T-helper 17 cell (primary cell): Measurements from ENCODE around the gene CCDC112. TPM values are rescaled to one million over a fixed set of nuclear protein-coding genes. Genes with fewer than 3 reads are reported as not detected.

Experiments used
- ATAC-seq: fragments of 150-1000 bp; cut with Tn5 transposase; 2 replicates; pipeline ENCODE4 v1.10.0; 2021; ENCODE audit warnings: mild to moderate bottlenecking, moderate library complexity
- DNase-seq, 3 donors: peaks; one replicate each; pipeline versions ENCODE4 v3.0.0 to v3.0.0-alpha.2; 2020 to 2021
- H3K9me3 ChIP-seq: one replicate; pipeline ENCODE4 v1.7.0; 2013; ENCODE audit warnings: low read length, mild to moderate bottlenecking; ENCODE audit not compliant: control insufficient read depth, poor library complexity, severe bottlenecking
- H3K27ac Mint-ChIP-seq: one replicate; pipeline ENCODE4 v1.8.0; 2022; ENCODE audit warnings: mild to moderate bottlenecking, moderate library complexity, mixed read lengths
- H3K27me3 Mint-ChIP-seq: one replicate; pipeline ENCODE4 v1.8.0; 2022; ENCODE audit warnings: mixed read lengths
- H3K36me3 Mint-ChIP-seq: one replicate; pipeline ENCODE4 v1.8.0; 2022; ENCODE audit warnings: low read depth, mixed read lengths
- H3K4me1 Mint-ChIP-seq: one replicate; pipeline ENCODE4 v1.8.0; 2022; ENCODE audit warnings: mild to moderate bottlenecking, mixed read lengths
- H3K4me3 Mint-ChIP-seq: one replicate; pipeline ENCODE4 v1.8.0; 2022; ENCODE audit warnings: mild to moderate bottlenecking, moderate library complexity, mixed read lengths
- total RNA-seq, 4 donors: library from RNA in 2 of 4; stranded (reverse) in 2 of 4; gene quantifications; one replicate each; pipeline ENCODE4 v1.2.3 and lab custom pipeline; 2022 to 2026

Gene CCDC112
- total RNA-seq, 2 donors from 2014 or later: 2.8 to 3.5 TPM

- no peaks in the 10 kb centered on the region for H3K9me3 ChIP-seq
- Mint-ChIP-seq H3K27me3 (no peaks in the 10 kb centered on the region), H3K27ac (no peak overlapping the region), H3K36me3 (peaks cover 11% of the 10 kb centered on the region), H3K4me1 (peaks cover 9% of the 10 kb centered on the region), H3K4me3 (no peak overlapping the region)
- DNase-seq: no peak
- ATAC-seq: no peak
Observed at GRCh38 chr5:115237066-115237465, 59.4 kb downstream of the CCDC112 start.

GRCh38 chr5:115236599-115236998, 59.9 kb downstream of the CCDC112 start:
- Mint-ChIP-seq H3K36me3 (peaks cover 11% of the 10 kb centered on the region), H3K27me3 (no peaks in the 10 kb centered on the region), H3K27ac (no peak overlapping the region), H3K4me1 (peaks cover 9% of the 10 kb centered on the region), H3K4me3 (no peak overlapping the region)
- ATAC-seq (no peak), DNase-seq (no peak)
- no peaks in the 10 kb centered on the region for H3K9me3 ChIP-seq

GRCh38 chr5:115231598-115231997, 64.9 kb downstream of the CCDC112 start:
- Mint-ChIP-seq H3K4me1 (peaks cover 26% of the 10 kb centered on the region), H3K27me3 (no peaks in the 10 kb centered on the region), H3K27ac (no peak overlapping the region), H3K36me3 (peaks cover 19% of the 10 kb centered on the region), H3K4me3 (no peak overlapping the region)
- ATAC-seq: no peak
- DNase-seq: no peak
- no peaks in the 10 kb centered on the region for H3K9me3 ChIP-seq

GRCh38 chr5:115229606-115230005, 66.8 kb downstream of the CCDC112 start:
- ATAC-seq (no peak), DNase-seq (no peak)
- Mint-ChIP-seq H3K27me3 (no peaks in the 10 kb centered on the region), H3K4me1 (peaks cover 24% of the 10 kb centered on the region), H3K36me3 (peaks cover 20% of the 10 kb centered on the region), H3K27ac (no peak overlapping the region), H3K4me3 (no peak overlapping the region)
- no peaks in the 10 kb centered on the region for H3K9me3 ChIP-seq

- Mint-ChIP-seq H3K36me3 (peaks cover 21% of the 10 kb centered on the region), H3K27me3 (no peaks in the 10 kb centered on the region), H3K4me3 (no peak overlapping the region), H3K4me1 (peaks cover 20% of the 10 kb centered on the region), H3K27ac (no peak overlapping the region)
- no peaks in the 10 kb centered on the region for H3K9me3 ChIP-seq
- ATAC-seq (no peak), DNase-seq (no peak)
Observed at GRCh38 chr5:115227281-115227680, 69.2 kb downstream of the CCDC112 start.

Other genes with a start within 250 kb of the CCDC112 start
- gene TRIM36, start 126.7 kb downstream of the CCDC112 start, total RNA-seq: under 1 TPM in 1 of 2 donors, not detected in 1; 0.40 TPM
- 10 to 100 TPM; 39.3 to 44.9 TPM for gene PGGT1B, start 33.8 kb downstream of the CCDC112 start, total RNA-seq
- 10 to 100 TPM; 31.3 to 31.7 TPM for gene FEM1C, start 248.1 kb upstream of the CCDC112 start, total RNA-seq